ENCODE data around the gene RCCD1. TPM values are rescaled to one million over a fixed set of nuclear protein-coding genes. Genes with fewer than 3 reads are reported as not detected.

Gene RCCD1
- total and polyA plus RNA-seq, 9 of the 15 experiments (the other 6 are each of a cell fraction or from before 2014, with no cell fraction given): 11.1 to 51.4 (median 24.7) TPM

- TF ChIP-seq ATF6 (CRISPR knock-in tag; IDR thresholded peaks at IDR 0.05) (no peak), KDM1A (IDR thresholded peaks at IDR 0.05) (0 out of 4 replicates have a peak, but pooled peaks of 1 of the 2 experiments have one; percentile 23), VEZF1 (CRISPR knock-in tag; IDR thresholded peaks at IDR 0.05) (no peak), KLF6 (CRISPR knock-in tag; IDR thresholded peaks at IDR 0.05; ENCODE audit: borderline replicate concordance) (no peak), SAP30 (IDR thresholded peaks at IDR 0.05; ENCODE audit: borderline replicate concordance, insufficient read depth, low read depth, low read length, poor library complexity, severe bottlenecking) (peak; percentile 24), ARID2 (IDR thresholded peaks at IDR 0.05) (no peak), SMC3 (conservative IDR thresholded peaks at IDR 0.05; ENCODE audit: insufficient read depth, low read depth, low read length) (peak; percentile 61), ELF2 (CRISPR knock-in tag; IDR thresholded peaks at IDR 0.05) (no peak), MECOM (CRISPR knock-in tag; IDR thresholded peaks at IDR 0.05) (no peak), PHF20 (IDR thresholded peaks at IDR 0.05; ENCODE audit: partially characterized antibody) (no peak), SRSF9 (IDR thresholded peaks at IDR 0.05; ENCODE audit: borderline replicate concordance, low read depth, low read length) (no peak), LARP7 (IDR thresholded peaks at IDR 0.05) (no peak), ZSCAN29 (IDR thresholded peaks at IDR 0.05) (no peak), TSHZ1 (CRISPR knock-in tag; IDR thresholded peaks at IDR 0.05) (no peak), GTF2A2 (tag; IDR thresholded peaks at IDR 0.05) (no peak), GATA2 (CRISPR knock-in tag; IDR thresholded peaks at IDR 0.05) (no peak), ZNF347 (CRISPR knock-in tag; IDR thresholded peaks at IDR 0.05; ENCODE audit: low read depth) (no peak), ZNF76 (CRISPR knock-in tag; IDR thresholded peaks at IDR 0.05; ENCODE audit: borderline replicate concordance) (0 out of 2 replicates have a peak, but pooled peaks have one; percentile 15), ZNF644 (tag; IDR thresholded peaks at IDR 0.05; ENCODE audit: low read depth) (no peak), ZNF75A (CRISPR knock-in tag; IDR thresholded peaks at IDR 0.05) (no peak), ZNF444 (CRISPR knock-in tag; IDR thresholded peaks at IDR 0.05) (no peak), POLR3A (IDR thresholded peaks at IDR 0.05; ENCODE audit: borderline replicate concordance, extremely low read depth, insufficient read depth, insufficient read length) (no peak), ZNF384 (IDR thresholded peaks at IDR 0.05; ENCODE audit: low read depth, low read length) (peak; percentile 29; the same call in 1 of the 2 replicates)
Measured at GRCh38 chr15:90934256-90934948, 20.3 kb upstream of the RCCD1 start (continued).

All from K562 (cell line).